Glomerular endothelial cell (primary cell): ENCODE measurements around the gene ROR1. TPM values are rescaled to one million over a fixed set of nuclear protein-coding genes. Genes with fewer than 3 reads are reported as not detected.

ENCODE experiments used
- DNase-seq: peaks from one replicate; pipeline ENCODE4 v3.0.0-alpha.2; 2011; ENCODE audit warnings: low read depth, low spot score; ENCODE audit errors: extremely low read depth
- total RNA-seq: library from RNA; depleted of rRNA; stranded (reverse); fragments of >200 nt; gene quantifications from 2 replicates; pipeline ENCODE4 v1.2.3, GENCODE V29; 2015

Gene ROR1
- total RNA-seq, 1 donor from 2014 or later: 28.5 TPM

- no peak for DNase-seq
Measured at GRCh38 chr1:63877021-63877767, 103.4 kb downstream of the ROR1 start.

- DNase-seq: no peak
Measured at GRCh38 chr1:63877816-63878215, 104.0 kb downstream of the ROR1 start.

- no peak for DNase-seq
Measured at GRCh38 chr1:63878932-63879331, 105.1 kb downstream of the ROR1 start.

GRCh38 chr1:63880958-63881576, 107.2 kb downstream of the ROR1 start:
- DNase-seq: no peak

GRCh38 chr1:63882048-63882704, 108.4 kb downstream of the ROR1 start:
- no peak for DNase-seq

GRCh38 chr1:63883494-63884235, 109.8 kb downstream of the ROR1 start:
- DNase-seq: no peak

- DNase-seq: no peak
Measured at GRCh38 chr1:63884486-63884885, 110.7 kb downstream of the ROR1 start.

GRCh38 chr1:63885899-63886298, 112.1 kb downstream of the ROR1 start:
- no peak for DNase-seq

- DNase-seq: no peak
Measured at GRCh38 chr1:63886340-63886739, 112.5 kb downstream of the ROR1 start.

- no peak for DNase-seq
Measured at GRCh38 chr1:63887809-63888208, 114.0 kb downstream of the ROR1 start.

GRCh38 chr1:63888984-63889383, 115.2 kb downstream of the ROR1 start:
- no peak for DNase-seq

GRCh38 chr1:63890468-63890867, 116.7 kb downstream of the ROR1 start:
- DNase-seq: no peak

- DNase-seq: no peak
Measured at GRCh38 chr1:63891060-63891690, 117.4 kb downstream of the ROR1 start.

- no peak for DNase-seq
Measured at GRCh38 chr1:63892632-63893395, 119.0 kb downstream of the ROR1 start.

- no peak for DNase-seq
Measured at GRCh38 chr1:63893976-63894375, 120.2 kb downstream of the ROR1 start.

- no peak for DNase-seq
Measured at GRCh38 chr1:63894627-63895265, 120.9 kb downstream of the ROR1 start.

- DNase-seq: no peak
Measured at GRCh38 chr1:63896755-63897154, 122.9 kb downstream of the ROR1 start.

GRCh38 chr1:63898428-63899196, 124.8 kb downstream of the ROR1 start:
- DNase-seq: no peak

- DNase-seq: no peak
Measured at GRCh38 chr1:63901094-63901493, 127.3 kb downstream of the ROR1 start.
